Measurements from ENCODE around the gene GTF2A1L. TPM values are rescaled to one million over a fixed set of nuclear protein-coding genes. Genes with fewer than 3 reads are reported as not detected.

GTF2A1L gene
- total RNA-seq, 1 donor, result 4.7 TPM

- no peak overlapping the region for H3K4me3 ChIP-seq (ENCODE audit: low read depth, low read length)
- TF ChIP-seq CTCF (IDR thresholded peaks at IDR 0.05; ENCODE audit: insufficient read depth, low read depth, low read length), result no peak
- no peak for DNase-seq (ENCODE audit: low read depth)
These were observed 102.0 kb downstream of the GTF2A1L start for GRCh38 chr2:48719480-48720177.

- DNase-seq (ENCODE audit: low read depth), result no peak
- TF ChIP-seq CTCF (IDR thresholded peaks at IDR 0.05; ENCODE audit: insufficient read depth, low read depth, low read length), result no peak
- no peak overlapping the region for H3K4me3 ChIP-seq (ENCODE audit: low read depth, low read length)
These were observed 103.5 kb downstream of the GTF2A1L start for GRCh38 chr2:48721158-48721557.

GRCh38 chr2:48722391-48722790 lies 104.7 kb downstream of the GTF2A1L start:
- DNase-seq (ENCODE audit: low read depth), result no peak
- H3K4me3 ChIP-seq (ENCODE audit: low read depth, low read length), result no peak overlapping the region
- TF ChIP-seq CTCF (IDR thresholded peaks at IDR 0.05; ENCODE audit: insufficient read depth, low read depth, low read length), result no peak

GRCh38 chr2:48723129-48723528 lies 105.5 kb downstream of the GTF2A1L start:
- TF ChIP-seq CTCF (IDR thresholded peaks at IDR 0.05; ENCODE audit: insufficient read depth, low read depth, low read length), result no peak
- peak; percentile 81 for DNase-seq (ENCODE audit: low read depth)
- H3K4me3 ChIP-seq (ENCODE audit: low read depth, low read length), result no peak overlapping the region

GRCh38 chr2:48724278-48724677 lies 106.6 kb downstream of the GTF2A1L start:
- H3K4me3 ChIP-seq (ENCODE audit: low read depth, low read length), result no peak overlapping the region
- DNase-seq (ENCODE audit: low read depth), result no peak
- no peak for TF ChIP-seq CTCF (IDR thresholded peaks at IDR 0.05; ENCODE audit: insufficient read depth, low read depth, low read length)

- no peak for DNase-seq (ENCODE audit: low read depth)
- no peak for TF ChIP-seq CTCF (IDR thresholded peaks at IDR 0.05; ENCODE audit: insufficient read depth, low read depth, low read length)
- no peak overlapping the region for H3K4me3 ChIP-seq (ENCODE audit: low read depth, low read length)
These were observed 108.2 kb downstream of the GTF2A1L start for GRCh38 chr2:48725696-48726494.
